Endothelial cell of umbilical vein (primary cell): ENCODE data around the gene OR6V1. TPM values are rescaled to one million over a fixed set of nuclear protein-coding genes. Genes with fewer than 3 reads are reported as not detected.
"Not testable (repeated sequence)": the region's sequence is repeated elsewhere in the genome, so short reads cannot be mapped to it uniquely, and the experiment has no call there.

Source experiments
- BruUV-seq: library from RNA; stranded (reverse); fragments of 400-500 nt; replicated peaks from 2 replicates; lab custom pipeline; 2021; lab: Mats Ljungman, UMichigan
- CTCF ChIA-PET: fragments of 300-600, 350-600 bp; sonication (Branson Sonifier 250); formaldehyde crosslinking; loops from one replicate; lab custom pipeline; 2021; ENCODE audit warnings: antibody characterized with exemption, inconsistent platforms; lab: Charles Lee
- POLR2A ChIA-PET: fragments of 300-600, 350-600 bp; sonication (Branson Sonifier 250); formaldehyde crosslinking; loops from one replicate; lab custom pipeline; 2021; ENCODE audit warnings: antibody characterized with exemption, inconsistent platforms; lab: Charles Lee
- DNase-seq: peaks from one replicate; pipeline ENCODE4 v3.0.0-alpha.2; 2011; ENCODE audit warnings: low read depth, low spot score
- FAIRE-seq: peaks from 2 replicates; lab custom pipeline; 2011; peaks lifted over from hg19 to GRCh38; lab: Jason Lieb, UNC
- H2AFZ ChIP-seq: 2 replicates; pipeline ENCODE4 v1.6.0; 2012; ENCODE audit warnings: low read depth, low read length, control low read depth, inconsistent platforms
- H3K27ac ChIP-seq: 2 replicates; pipeline ENCODE4 v1.5.1; 2011; ENCODE audit warnings: low read depth, mild to moderate bottlenecking, control low read depth, low read length, moderate library complexity; ENCODE audit not compliant: insufficient read depth
- H3K27me3 ChIP-seq, 2 experiments: 2 replicates each; pipeline versions ENCODE4 v1.6.0 to v1.6.1; 2011; ENCODE audit warnings: low read length in 2 of 2, mixed read lengths in 1 of 2; ENCODE audit not compliant: control insufficient read depth in 2 of 2, insufficient read depth in 2 of 2
- H3K36me3 ChIP-seq, 2 experiments: 2 replicates in 1 of 2; 3 replicates in 1 of 2; pipeline ENCODE4 v1.5.1; 2011; ENCODE audit warnings: low read length in 2 of 2, mild to moderate bottlenecking in 1 of 2, moderate library complexity in 1 of 2; ENCODE audit not compliant: control insufficient read depth in 2 of 2, insufficient read depth in 2 of 2; ENCODE audit errors: extremely low read depth in 1 of 2
- H3K4me1 ChIP-seq: 3 replicates; pipeline ENCODE4 v1.5.1; 2011; ENCODE audit warnings: mild to moderate bottlenecking, low read length; ENCODE audit not compliant: control insufficient read depth, insufficient read depth; ENCODE audit errors: extremely low read depth
- H3K4me2 ChIP-seq: 2 replicates; pipeline ENCODE4 v1.6.1; 2011; ENCODE audit warnings: low read length, control low read depth, mixed read lengths; ENCODE audit not compliant: insufficient read depth
- H3K4me3 ChIP-seq, 3 experiments: fragments of 200-600 bp in 1 of 3; sonication (generic), shearing (Covaris generic) in 1 of 3; replicated peaks in 1 of 3; 2 replicates each; pipeline ENCODE4 v1.5.1; 2011 to 2016; ENCODE audit warnings: control low read depth in 3 of 3, low read length in 3 of 3, mild to moderate bottlenecking in 2 of 3, inconsistent platforms in 1 of 3, low read depth in 1 of 3, moderate library complexity in 1 of 3; ENCODE audit not compliant: insufficient read depth in 1 of 3
- H3K79me2 ChIP-seq: 2 replicates; pipeline ENCODE4 v1.6.0; 2012; ENCODE audit warnings: low read length, inconsistent platforms; ENCODE audit not compliant: control insufficient read depth, insufficient read depth
- H3K9ac ChIP-seq: replicated peaks from 2 replicates; pipeline ENCODE3; 2011; ENCODE audit warnings: low read length, control low read depth; ENCODE audit not compliant: insufficient read depth; ENCODE audit errors: extremely low read depth
- H3K9me1 ChIP-seq: replicated peaks from 3 replicates; pipeline ENCODE4 v1.6.0; 2011; ENCODE audit warnings: mild to moderate bottlenecking, low read length; ENCODE audit not compliant: control insufficient read depth, insufficient read depth; ENCODE audit errors: extremely low read depth
- H3K9me3 ChIP-seq: replicated peaks from 2 replicates; pipeline ENCODE4 v1.5.1; 2012; ENCODE audit warnings: low read length, inconsistent platforms; ENCODE audit not compliant: control insufficient read depth, insufficient read depth
- H4K20me1 ChIP-seq: replicated peaks from 2 replicates; pipeline ENCODE3; 2011; ENCODE audit warnings: mild to moderate bottlenecking, low read length; ENCODE audit not compliant: control insufficient read depth, insufficient read depth; ENCODE audit errors: extremely low read depth
- EZH2 ChIP-seq: IDR thresholded peaks from 2 replicates; pipeline ENCODE4 v1.6.1; 2012; ENCODE audit warnings: borderline replicate concordance, low read depth, mild to moderate bottlenecking, moderate library complexity, low read length, inconsistent platforms; ENCODE audit not compliant: severe bottlenecking
- FOS ChIP-seq: IDR thresholded peaks from 2 replicates; pipeline ENCODE4 v1.6.1; 2011; ENCODE audit warnings: mild to moderate bottlenecking, low read length, moderate library complexity, borderline replicate concordance; ENCODE audit not compliant: insufficient read depth
- GATA2 ChIP-seq: IDR thresholded peaks from 2 replicates; pipeline ENCODE4 v1.7.0; 2011; ENCODE audit warnings: low read depth, mild to moderate bottlenecking, moderate library complexity, mixed read lengths, low read length; ENCODE audit not compliant: insufficient read length, insufficient read depth
- JUN ChIP-seq: IDR thresholded peaks from 2 replicates; pipeline ENCODE4 v1.6.1; 2011; ENCODE audit warnings: borderline replicate concordance, low read depth; ENCODE audit not compliant: insufficient read length, insufficient read depth
- MYC ChIP-seq: IDR thresholded peaks from one replicate; pipeline ENCODE4 v1.6.1; 2011; ENCODE audit warnings: mild to moderate bottlenecking, low read depth, low read length
- POLR2A ChIP-seq: IDR thresholded peaks from 2 replicates; pipeline ENCODE4 v1.6.1; 2012; ENCODE audit warnings: low read depth, mild to moderate bottlenecking, control low read depth, low read length
- POLR2AphosphoS5 ChIP-seq: IDR thresholded peaks from 2 replicates; pipeline ENCODE4 v1.6.1; 2012; ENCODE audit warnings: low read depth, mild to moderate bottlenecking, control low read depth, low read length, moderate library complexity; ENCODE audit not compliant: insufficient read depth
- dilution Hi-C: fragments of 300-500 bp; cut with MboI; formaldehyde crosslinking; loops from one replicate; pipeline ENCODE4 v1.15.0; 2019; ENCODE audit warnings: low sequenced_read_pairs; ENCODE audit not compliant: extremely low pct_ligation_motif_present
- intact Hi-C: fragments of 100-400 bp; cut with micrococcal nuclease; formaldehyde crosslinking; loops from one replicate; pipeline ENCODE4 v1.10.0; 2022
- polyA plus RNA-seq, 4 experiments: library from polyadenylated mRNA; depleted of rRNA in 3 of 4; stranded (reverse) in 3 of 4; unstranded in 1 of 4; fragments of >200 nt; gene quantifications; 2 replicates each; pipeline versions ENCODE4 v1.2.1 to v1.2.3, GENCODE V29; 2011 to 2012; ENCODE audit warnings: missing spikeins in 1 of 4
- total RNA-seq: library from RNA; stranded (reverse); gene quantifications from 2 replicates; pipeline ENCODE4 v1.2.3, GENCODE V29; 2021
- TF ChIP-seq, protein P1 (sequence below): IDR thresholded peaks from 2 replicates; pipeline ENCODE4 v1.6.1; 2011; ENCODE audit not compliant: insufficient read depth, insufficient read length
- TF ChIP-seq, protein P2 (sequence below), 2 donors: IDR thresholded peaks; 1 replicate in 1 of 2; 2 replicates in 1 of 2; pipeline ENCODE4 v1.5.1; 2011; ENCODE audit warnings: low read length in 2 of 2, mild to moderate bottlenecking in 2 of 2, moderate library complexity in 2 of 2, control low read depth in 1 of 2, inconsistent platforms in 1 of 2, low read depth in 1 of 2; ENCODE audit not compliant: insufficient read depth in 1 of 2; ENCODE audit errors: extremely low read depth in 1 of 2

The OR6V1 gene
- total and polyA plus RNA-seq, 2 donors (not counting 3 experiments of a cell fraction or from before 2014, with no cell fraction given), result not detected

DNA sequence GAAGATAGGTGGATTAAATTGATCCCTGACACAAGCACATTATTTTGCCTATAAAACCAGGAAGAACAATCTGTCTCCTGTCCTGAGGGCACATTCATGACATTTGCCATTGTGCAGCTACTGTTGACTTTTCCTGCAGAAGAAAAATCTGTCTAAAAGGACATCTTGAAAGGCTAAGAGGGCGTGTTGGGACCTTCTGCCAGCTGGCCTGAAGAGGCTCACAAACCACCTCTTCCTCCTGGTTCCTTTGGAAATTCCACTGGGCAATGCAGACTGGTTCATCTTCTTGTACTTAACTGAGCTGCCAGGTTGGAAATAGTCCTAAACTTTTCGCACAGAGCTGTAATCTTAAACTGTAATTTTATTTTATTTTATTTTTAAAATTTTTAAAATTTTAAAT is 44.0 kb downstream of the OR6V1 start:
- Histone ChIP-seq H3K36me3 (no peaks in the 10 kb centered on the region), H3K9me1 (no peaks in the 10 kb centered on the region), H3K9me3 (no peaks in the 10 kb centered on the region), H2AFZ (no peak overlapping the region), H3K4me1 (no peaks in the 10 kb centered on the region), H3K4me2 (no peak overlapping the region), H3K79me2 (no peaks in the 10 kb centered on the region), H3K4me3 (no peak overlapping the region), H3K27ac (no peak overlapping the region), H3K9ac (no peak overlapping the region), H4K20me1 (no peaks in the 10 kb centered on the region), H3K27me3 (no peaks in the 10 kb centered on the region)
- no peak for DNase-seq
- intact Hi-C loops, result no loop called here
- POLR2A ChIA-PET, result no interaction called here
- no peak for FAIRE-seq
- dilution Hi-C loops, result no loop called here
- TF ChIP-seq POLR2A (no peak), EZH2 (no peak), JUN (no peak), POLR2AphosphoS5 (no peak), MYC (no peak), GATA2 (no peak), FOS (no peak)
- TF ChIP-seq, protein P1, sequence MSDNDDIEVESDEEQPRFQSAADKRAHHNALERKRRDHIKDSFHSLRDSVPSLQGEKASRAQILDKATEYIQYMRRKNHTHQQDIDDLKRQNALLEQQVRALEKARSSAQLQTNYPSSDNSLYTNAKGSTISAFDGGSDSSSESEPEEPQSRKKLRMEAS, result no peak
- TF ChIP-seq, protein P2, sequence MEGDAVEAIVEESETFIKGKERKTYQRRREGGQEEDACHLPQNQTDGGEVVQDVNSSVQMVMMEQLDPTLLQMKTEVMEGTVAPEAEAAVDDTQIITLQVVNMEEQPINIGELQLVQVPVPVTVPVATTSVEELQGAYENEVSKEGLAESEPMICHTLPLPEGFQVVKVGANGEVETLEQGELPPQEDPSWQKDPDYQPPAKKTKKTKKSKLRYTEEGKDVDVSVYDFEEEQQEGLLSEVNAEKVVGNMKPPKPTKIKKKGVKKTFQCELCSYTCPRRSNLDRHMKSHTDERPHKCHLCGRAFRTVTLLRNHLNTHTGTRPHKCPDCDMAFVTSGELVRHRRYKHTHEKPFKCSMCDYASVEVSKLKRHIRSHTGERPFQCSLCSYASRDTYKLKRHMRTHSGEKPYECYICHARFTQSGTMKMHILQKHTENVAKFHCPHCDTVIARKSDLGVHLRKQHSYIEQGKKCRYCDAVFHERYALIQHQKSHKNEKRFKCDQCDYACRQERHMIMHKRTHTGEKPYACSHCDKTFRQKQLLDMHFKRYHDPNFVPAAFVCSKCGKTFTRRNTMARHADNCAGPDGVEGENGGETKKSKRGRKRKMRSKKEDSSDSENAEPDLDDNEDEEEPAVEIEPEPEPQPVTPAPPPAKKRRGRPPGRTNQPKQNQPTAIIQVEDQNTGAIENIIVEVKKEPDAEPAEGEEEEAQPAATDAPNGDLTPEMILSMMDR (IDR thresholded peaks at IDR 0.05; ENCODE audit: extremely low read depth in 1 of 2, insufficient read depth in 1 of 2, low read depth in 1 of 2, low read length in 2 of 2), result no peak
- CTCF ChIA-PET, result no interaction called here
- BruUV-seq, result no TSS peak

DNA sequence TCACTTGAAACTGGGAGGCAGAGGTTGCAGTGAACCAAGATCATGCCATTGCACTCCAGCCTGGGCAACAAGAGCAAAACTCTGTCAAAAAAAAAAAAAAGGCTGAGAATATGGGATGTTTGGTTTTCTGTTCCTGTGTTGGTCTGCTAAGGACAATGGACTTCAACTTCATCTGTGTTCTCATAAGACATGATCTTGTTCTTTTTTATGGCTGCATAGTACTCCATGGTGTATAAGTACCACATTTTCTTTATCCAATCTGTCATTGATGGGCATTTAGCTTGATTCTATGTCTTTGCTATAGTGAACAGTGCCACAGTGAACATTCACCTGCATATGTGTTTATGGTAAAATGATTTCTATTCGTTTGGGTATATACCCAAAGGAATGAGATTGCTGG is 47.4 kb downstream of the OR6V1 start:
- H3K27ac ChIP-seq, CTCF ChIA-PET, H3K9ac ChIP-seq, H3K36me3 ChIP-seq, H3K9me1 ChIP-seq, H3K4me2 ChIP-seq, POLR2A ChIA-PET, H3K4me3 ChIP-seq, FAIRE-seq, H3K27me3 ChIP-seq, H2AFZ ChIP-seq, intact Hi-C loops, DNase-seq, H4K20me1 ChIP-seq, BruUV-seq, H3K9me3 ChIP-seq, H3K79me2 ChIP-seq, H3K4me1 ChIP-seq, dilution Hi-C loops: not testable (repeated sequence)
